K562 (cell line): Measurements from ENCODE around the gene FJX1.
A peak's percentile ranks its signal among the peaks of the same experiment; 100 is the strongest.

Source experiments
- CTCF ChIP-seq, 3 experiments: IDR thresholded peaks in 2 of 3; conservative IDR thresholded peaks in 1 of 3; 2 replicates each; pipeline ENCODE4 v1.5.1; 2011 to 2012; ENCODE audit warnings: low read length in 3 of 3, mild to moderate bottlenecking in 3 of 3, control low read depth in 2 of 3, improper control_type of control experiment in 1 of 3, inconsistent platforms in 1 of 3, low read depth in 1 of 3, mixed read lengths in 1 of 3, moderate library complexity in 1 of 3; ENCODE audit not compliant: insufficient read depth in 2 of 3
- CTCFL ChIP-seq: IDR thresholded peaks from 2 replicates; pipeline ENCODE4 v1.6.1; 2011; ENCODE audit warnings: borderline replicate concordance, low read depth, mild to moderate bottlenecking, moderate library complexity, low read length; ENCODE audit not compliant: insufficient read depth, poor library complexity, severe bottlenecking
- EP300 ChIP-seq: IDR thresholded peaks from 2 replicates; pipeline ENCODE4 v1.6.1; 2012; ENCODE audit warnings: low read length, improper control_type of control experiment
- MAX ChIP-seq: sonication (generic); formaldehyde crosslinking; IDR thresholded peaks from 2 replicates; pipeline ENCODE4 v1.9.0; 2022; ENCODE audit warnings: mild to moderate bottlenecking, missing genetic modification reagents
- RUNX1 ChIP-seq: sonication (generic); IDR thresholded peaks from 2 replicates; pipeline ENCODE4 v1.6.1; 2016; ENCODE audit warnings: antibody characterized with exemption, low read depth
- ZNF121 ChIP-seq: sonication (generic); formaldehyde crosslinking; conservative IDR thresholded peaks from 2 replicates; pipeline ENCODE4 v1.8.0; 2022; ENCODE audit warnings: missing genetic modification reagents
- ZNF124 ChIP-seq: sonication (generic); formaldehyde crosslinking; IDR thresholded peaks from 2 replicates; pipeline ENCODE4 v1.8.1; 2022; ENCODE audit warnings: missing genetic modification reagents

GRCh38 chr11:35618497-35619115 lies 346 bp downstream of the FJX1 start:
- no peak for TF ChIP-seq ZNF124 (CRISPR knock-in tag)
- TF ChIP-seq CTCFL: no peak
- TF ChIP-seq MAX (CRISPR knock-in tag): no peak; the same call in 1 of the 2 replicates
- no peak for TF ChIP-seq RUNX1
- TF ChIP-seq ZNF121: no peak
- TF ChIP-seq EP300: no peak
- TF ChIP-seq CTCF (IDR thresholded peaks at IDR 0.05 in 2 of 3, conservative IDR thresholded peaks at IDR 0.05 in 1 of 3; ENCODE audit: insufficient read depth in 2 of 3, low read depth in 1 of 3, low read length in 3 of 3): 0 out of 6 replicates have a peak, but pooled peaks of 1 of the 3 experiments have one; percentile 7
